ENCODE data around the gene FNBP1.

The FNBP1 gene

DNA sequence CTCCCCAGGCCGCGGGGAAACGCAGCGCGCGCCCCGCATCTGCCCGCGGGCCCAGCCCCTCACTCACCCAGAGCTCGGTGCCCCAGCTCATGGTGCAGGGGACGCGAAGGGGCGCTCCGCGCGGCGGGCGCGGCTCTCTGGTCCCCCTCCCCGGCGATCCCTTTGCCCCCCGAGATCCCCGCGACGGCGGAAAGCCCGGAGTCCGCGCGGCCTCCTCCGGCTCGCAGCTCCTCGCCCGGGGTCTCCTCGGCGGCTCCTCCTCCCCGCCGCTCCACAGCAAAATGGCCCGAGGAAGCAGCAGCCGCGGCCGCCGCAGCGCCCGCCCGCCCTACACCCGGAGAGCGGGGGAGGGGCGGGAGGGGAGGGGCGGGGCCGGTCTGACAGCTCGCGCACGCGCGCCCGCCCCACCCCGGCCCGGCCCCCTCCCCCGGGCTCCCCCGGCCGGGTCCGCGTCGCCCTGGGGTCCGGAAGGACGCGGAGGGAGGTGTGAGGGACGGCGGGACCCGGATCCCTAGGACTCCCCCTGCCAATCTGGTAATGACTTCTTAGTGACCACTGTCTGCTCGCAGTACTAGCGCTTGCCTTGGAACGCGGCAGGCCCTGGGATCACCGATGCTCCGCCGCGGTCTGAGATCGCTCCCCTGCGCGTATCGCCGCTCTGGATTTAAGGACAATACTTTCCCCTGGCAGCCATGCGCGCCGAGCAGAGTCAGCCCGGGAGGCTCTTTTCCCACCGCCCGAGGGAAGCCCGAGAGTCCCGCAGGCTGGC is at the start of gene FNBP1:
TSS of gene FNBP1 (minus strand) at position 305 of the 769 bp plus-strand sequence. CDS start at position 91, 214 bp downstream.
- DNase-seq (ENCODE audit: low read depth in 2 of 3, low spot score in 2 of 3) = peak; percentile 47 to 69 (median 62)

- DNase-seq (ENCODE audit: low read depth in 2 of 3, low spot score in 2 of 3) = no peak
Measured at GRCh38 chr9:130090915-130091314, 47.9 kb upstream of the FNBP1 start.

- DNase-seq (ENCODE audit: low read depth in 2 of 3, low spot score in 2 of 3) = no peak
Measured at GRCh38 chr9:130089141-130089540, 46.2 kb upstream of the FNBP1 start.

GRCh38 chr9:130088051-130088450 is 45.1 kb upstream of the FNBP1 start:
- no peak for DNase-seq (ENCODE audit: low read depth in 2 of 3, low spot score in 2 of 3)

- DNase-seq (ENCODE audit: low read depth in 2 of 3, low spot score in 2 of 3) = no peak
Measured at GRCh38 chr9:130084337-130084736, 41.3 kb upstream of the FNBP1 start.

GRCh38 chr9:130078547-130078946 is 35.6 kb upstream of the FNBP1 start:
- DNase-seq (ENCODE audit: low read depth in 2 of 3, low spot score in 2 of 3) = no peak

GRCh38 chr9:130073373-130073772 is 30.4 kb upstream of the FNBP1 start:
- DNase-seq (ENCODE audit: low read depth in 2 of 3, low spot score in 2 of 3) = no peak

DNA sequence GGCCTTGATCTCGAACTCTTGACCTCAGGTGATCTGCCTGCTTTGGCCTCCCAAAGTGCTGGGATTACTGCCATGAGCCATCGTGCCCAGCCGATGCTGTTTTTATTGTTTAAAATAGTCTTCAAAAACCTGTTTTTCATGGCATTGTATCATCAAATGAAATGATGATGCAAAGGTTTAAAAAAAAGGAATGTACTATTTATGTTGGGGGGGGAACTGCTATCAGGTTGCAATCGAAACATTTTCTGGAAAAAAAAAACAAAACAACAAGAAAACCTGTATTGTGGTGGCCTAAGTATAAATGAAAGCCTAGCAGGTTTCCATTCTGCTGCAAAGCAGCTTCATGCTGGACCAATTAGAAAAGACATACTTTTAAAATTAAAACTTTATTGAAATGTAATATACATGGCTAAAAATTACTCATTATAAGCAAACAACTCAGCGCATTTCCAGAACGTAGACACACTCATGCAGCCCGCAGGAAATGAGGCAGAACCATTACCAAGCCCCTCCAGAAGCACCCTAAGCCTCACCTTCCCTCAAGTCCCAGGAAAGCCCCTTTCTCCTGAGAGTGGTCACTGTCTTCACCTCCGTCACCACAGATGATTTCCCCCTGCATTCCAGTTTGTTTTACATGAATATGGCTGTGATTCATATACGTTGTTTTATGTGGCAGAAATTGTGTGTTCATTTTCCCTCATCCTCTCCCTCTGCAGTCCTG is 29.7 kb upstream of the FNBP1 start:
- no peak for DNase-seq (ENCODE audit: low read depth in 2 of 3, low spot score in 2 of 3)

GRCh38 chr9:130069048-130069447 is 26.1 kb upstream of the FNBP1 start:
- no peak for DNase-seq (ENCODE audit: low read depth in 2 of 3, low spot score in 2 of 3)

DNA sequence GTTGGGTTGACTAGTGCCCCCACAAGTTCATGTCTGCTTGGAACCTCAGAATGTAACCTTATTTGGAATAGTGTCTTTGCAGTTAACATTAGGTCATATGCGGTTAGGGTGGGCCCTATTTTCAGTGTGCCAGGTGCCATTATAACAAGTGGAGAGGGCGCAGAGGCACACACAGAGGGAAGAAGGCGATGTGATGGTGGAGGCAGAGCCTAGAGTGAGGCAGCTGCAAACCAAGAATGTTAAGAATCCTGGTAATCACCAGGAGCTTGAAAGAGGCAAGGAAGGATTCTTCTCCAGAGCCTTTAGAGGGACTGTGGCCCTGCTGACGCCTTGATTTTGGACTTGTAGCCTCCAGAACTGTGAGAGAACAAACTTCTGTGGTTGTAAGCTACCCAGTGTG is 21.6 kb upstream of the FNBP1 start:
- no peak for DNase-seq (ENCODE audit: low read depth in 2 of 3, low spot score in 2 of 3)

GRCh38 chr9:130062750-130063149 is 19.8 kb upstream of the FNBP1 start:
- no peak for DNase-seq (ENCODE audit: low read depth in 2 of 3, low spot score in 2 of 3)

DNA sequence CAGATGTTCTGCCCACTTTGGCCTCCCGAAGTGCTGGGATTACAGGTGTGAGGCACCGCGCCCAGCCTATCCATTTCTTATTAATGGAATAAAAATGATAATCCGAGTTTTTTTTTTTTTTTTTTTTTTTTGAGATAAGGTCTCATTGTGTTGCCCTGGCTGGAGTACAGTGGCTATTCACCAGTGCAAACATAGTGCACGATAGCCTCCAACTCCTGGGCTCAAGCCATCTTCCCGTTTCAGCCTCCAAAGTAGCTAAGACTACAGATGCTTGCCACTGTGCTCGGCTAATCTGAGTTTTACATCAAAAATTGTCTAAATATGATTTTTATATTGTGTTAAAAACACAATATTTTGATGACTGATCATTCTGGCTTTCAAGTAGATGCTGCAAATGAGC is 17.3 kb upstream of the FNBP1 start:
- DNase-seq (ENCODE audit: low read depth in 2 of 3, low spot score in 2 of 3) = no peak

- no peak for DNase-seq (ENCODE audit: low read depth in 2 of 3, low spot score in 2 of 3)
Measured at GRCh38 chr9:130058887-130059286, 15.9 kb upstream of the FNBP1 start.

DNA sequence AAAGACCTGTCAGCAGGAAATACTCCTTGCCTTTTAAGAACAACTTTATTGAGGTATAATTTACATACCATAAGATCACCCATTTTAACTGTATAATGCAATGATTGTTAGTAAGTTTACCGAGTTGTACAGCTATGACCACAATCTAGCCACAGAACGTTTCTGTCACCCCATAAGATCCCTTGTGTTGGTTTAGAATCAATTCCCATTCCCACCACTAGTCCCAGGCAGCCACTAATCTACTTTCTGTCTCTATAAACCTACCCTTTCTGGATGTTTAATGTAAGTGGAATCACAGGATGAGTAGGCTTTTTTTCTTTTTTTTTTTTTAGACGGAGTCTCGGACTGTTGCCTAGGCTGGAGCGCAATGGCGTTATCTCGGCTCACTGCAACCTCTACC is 15.2 kb upstream of the FNBP1 start:
- DNase-seq (ENCODE audit: low read depth in 2 of 3, low spot score in 2 of 3) = no peak

DNA sequence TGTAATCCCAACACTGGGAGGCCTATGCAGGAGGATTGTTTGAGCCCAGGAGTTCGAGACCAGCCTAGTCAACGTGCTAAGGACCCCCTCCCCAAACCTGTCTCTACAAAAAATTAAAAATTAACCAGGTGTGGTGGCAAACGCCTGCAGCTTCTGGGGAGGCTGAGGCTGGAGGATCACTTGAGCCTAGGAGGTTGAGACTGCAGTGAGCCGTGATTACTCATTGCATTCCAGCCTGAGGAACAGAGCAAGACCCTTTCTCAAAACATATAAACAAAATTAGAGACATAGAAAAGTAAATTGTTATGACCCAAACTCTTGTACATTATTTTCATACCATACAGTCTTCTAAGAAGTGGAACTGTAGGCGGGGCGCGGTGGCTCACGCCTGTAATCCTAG is 11.8 kb upstream of the FNBP1 start:
- DNase-seq (ENCODE audit: low read depth in 2 of 3, low spot score in 2 of 3) = no peak

DNA sequence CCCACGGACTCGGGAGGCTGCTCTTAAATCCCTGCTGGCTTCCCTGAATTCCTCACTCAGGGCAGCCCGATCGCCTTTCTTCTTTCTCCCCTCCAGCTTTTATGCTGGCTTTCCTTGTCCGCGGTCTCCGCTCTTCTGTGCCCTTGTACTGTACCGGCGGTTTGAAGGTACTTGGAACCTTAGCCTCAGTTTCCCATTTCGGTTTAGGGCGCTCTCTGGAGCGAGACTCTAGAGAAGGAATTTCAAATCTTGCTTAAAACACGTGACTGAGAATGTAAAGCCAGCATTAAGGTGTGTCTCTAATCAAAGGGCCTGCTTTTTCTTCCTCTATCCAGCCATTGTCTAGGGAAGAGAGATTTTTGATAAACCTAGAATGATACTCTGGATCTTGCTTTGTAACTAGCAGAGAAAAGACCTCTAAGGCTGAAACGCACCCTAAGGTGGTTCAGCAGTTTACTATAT is 11.4 kb upstream of the FNBP1 start:
- no peak for DNase-seq (ENCODE audit: low read depth in 2 of 3, low spot score in 2 of 3)

GRCh38 chr9:130053504-130054324 is 10.7 kb upstream of the FNBP1 start, which contains the start of gene GPR107:
TSS of gene GPR107 (plus strand) at chr9:130053906. CDS start at chr9:130053933, 27 bp downstream.
- peak; percentile 63 to 78 (median 65) for DNase-seq (ENCODE audit: low read depth in 2 of 3, low spot score in 2 of 3)

- DNase-seq (ENCODE audit: low read depth in 2 of 3, low spot score in 2 of 3) = no peak
Measured at GRCh38 chr9:130053109-130053503, 10.1 kb upstream of the FNBP1 start.

- no peak for DNase-seq (ENCODE audit: low read depth in 2 of 3, low spot score in 2 of 3)
Measured at GRCh38 chr9:130051855-130052254, 8.9 kb upstream of the FNBP1 start.

DNA sequence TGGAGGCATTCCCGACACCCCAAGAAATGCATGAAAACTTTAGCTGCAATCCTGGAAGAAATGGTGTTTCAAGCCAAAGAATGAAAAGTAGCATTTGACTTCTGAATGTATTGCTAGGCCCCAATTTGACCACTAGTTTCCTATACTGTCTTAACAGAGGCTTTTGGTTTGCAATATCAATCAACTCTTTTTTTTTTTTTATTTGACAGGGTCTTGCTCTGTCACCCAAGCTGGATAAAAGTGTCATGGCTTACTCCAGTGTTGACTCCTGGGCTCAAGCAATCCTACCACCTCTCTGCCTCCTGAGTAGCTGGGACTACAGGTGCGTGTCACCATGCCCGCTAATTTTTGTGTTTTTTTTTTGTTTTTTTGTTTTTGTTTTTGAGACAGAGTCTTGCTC is 7.5 kb upstream of the FNBP1 start:
- DNase-seq (ENCODE audit: low read depth in 2 of 3, low spot score in 2 of 3) = no peak

- DNase-seq (ENCODE audit: low read depth in 2 of 3, low spot score in 2 of 3) = no peak
Measured at GRCh38 chr9:130049431-130050210, 6.6 kb upstream of the FNBP1 start.

Measured in activated CD8-positive, alpha-beta memory T cell treated with anti-CD3 and anti-CD28 coated beads for 48 hours (primary cell).